GM19438 (cell line): ENCODE measurements around the gene LDAH.

Experiments
- ATAC-seq: cut with Tn5 transposase; IDR thresholded peaks from one replicate; pipeline ENCODE4 v1.9.1; 2021; ENCODE audit warnings: low read depth; ENCODE audit not compliant: unreplicated experiment

The LDAH gene

GRCh38 chr2:20657522-20658235, 165.2 kb downstream of the LDAH start:
- no peak for ATAC-seq

GRCh38 chr2:20656561-20656960, 166.3 kb downstream of the LDAH start:
- no peak for ATAC-seq

DNA sequence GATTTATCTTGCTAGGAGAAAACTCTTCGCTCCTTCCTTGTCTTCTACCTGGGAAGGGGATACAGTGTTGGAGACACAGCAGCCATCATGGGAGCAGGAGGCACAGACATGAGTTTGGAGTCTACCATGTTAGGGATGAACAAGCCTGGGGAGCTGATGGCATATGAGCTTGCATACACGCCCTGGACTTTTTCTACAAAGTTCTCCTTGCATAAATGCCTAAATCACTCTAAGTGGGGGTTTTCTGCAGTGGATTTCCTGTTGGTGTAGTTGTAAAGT, 168.4 kb downstream of the LDAH start:
- no peak for ATAC-seq

DNA sequence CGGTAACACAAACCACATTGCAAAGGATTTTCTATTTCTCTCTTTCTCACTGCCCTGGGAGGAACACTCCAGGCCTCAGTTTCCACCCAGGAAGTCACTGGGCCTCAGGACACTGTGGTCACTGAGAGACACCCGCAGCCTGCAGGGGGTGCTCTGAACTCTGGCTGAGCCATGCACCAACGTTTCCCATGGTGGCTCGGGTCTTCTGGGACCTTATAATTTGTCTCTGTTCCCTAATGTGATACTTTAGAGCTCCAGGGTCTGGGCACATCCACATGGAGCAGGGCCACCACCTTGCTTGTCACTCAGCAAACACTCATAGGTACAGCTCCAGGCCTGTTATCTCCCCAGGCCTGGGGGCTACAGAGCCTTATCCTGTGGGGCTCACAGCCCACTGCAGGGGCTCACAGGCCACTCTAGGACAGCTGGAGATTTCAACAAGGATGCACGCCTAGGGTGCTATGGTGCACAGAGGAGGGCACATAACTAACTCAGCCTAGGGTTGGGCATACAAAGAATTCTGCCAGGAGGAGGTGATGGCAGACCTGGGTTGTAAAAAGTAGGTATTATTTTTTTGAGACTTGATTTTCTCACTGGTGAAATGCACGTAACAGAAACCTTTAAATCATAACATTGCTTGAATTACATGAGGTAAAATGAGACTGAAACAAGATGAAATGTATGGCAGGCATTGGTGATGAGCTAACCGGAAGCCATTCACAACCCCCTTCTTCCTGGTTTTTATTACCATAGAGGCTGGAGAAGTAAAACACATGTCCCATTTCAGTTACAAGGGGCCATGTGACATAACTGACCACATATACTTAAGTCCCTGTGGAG, 169.0 kb downstream of the LDAH start:
- ATAC-seq, result no peak

- ATAC-seq, result no peak
Observed at GRCh38 chr2:20652673-20653575, 170.0 kb downstream of the LDAH start.

GRCh38 chr2:20652141-20652540, 170.8 kb downstream of the LDAH start:
- no peak for ATAC-seq

GRCh38 chr2:20651731-20652099, 171.2 kb downstream of the LDAH start:
- ATAC-seq, result no peak

DNA sequence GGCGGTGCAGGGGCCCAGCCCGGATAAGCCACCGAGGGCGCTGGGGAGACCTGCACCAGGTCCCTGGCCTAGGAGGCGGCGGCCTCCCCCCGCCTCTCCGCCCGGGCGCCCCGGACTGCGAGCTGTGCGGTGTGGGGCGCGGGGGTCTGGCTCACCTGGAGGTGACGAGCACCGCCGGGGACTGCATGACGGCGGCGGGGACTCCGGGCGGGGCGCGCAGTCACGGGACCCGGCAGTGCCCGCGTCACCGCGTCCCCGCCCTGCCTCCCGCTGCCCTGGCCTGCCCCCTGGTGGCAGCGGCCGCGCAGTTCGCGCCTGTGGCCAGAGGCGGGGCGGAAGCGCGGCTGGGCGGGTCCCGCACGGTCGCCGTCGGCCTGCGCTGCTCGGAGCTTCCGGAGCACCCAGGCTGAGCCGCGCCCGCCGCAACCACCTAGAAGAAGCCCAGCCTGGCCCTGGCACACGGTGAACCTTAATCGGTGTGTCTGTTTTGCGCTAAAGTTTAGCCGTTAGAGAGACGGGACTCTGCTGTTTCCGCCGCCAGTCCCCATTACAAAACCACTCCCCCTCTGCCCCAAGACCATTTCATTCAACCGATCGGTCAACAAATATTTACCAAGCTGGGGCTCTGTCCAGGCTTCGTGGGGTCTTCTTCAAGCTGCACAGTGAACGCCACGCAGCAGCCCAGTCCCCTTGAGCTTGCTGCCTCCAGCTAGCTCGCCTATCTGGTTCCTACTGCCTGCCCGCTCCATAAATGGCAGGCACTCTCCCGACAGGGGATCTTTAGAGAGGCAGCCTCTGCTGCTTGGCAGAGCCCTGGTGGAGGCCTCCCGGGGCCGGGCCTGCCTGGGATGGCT, 171.8 kb downstream of the LDAH start, which contains the start of gene HS1BP3:
Gene HS1BP3, minus strand, starts transcription at position 222 of the 854 bp plus-strand sequence. Its CDS starts 35 bp downstream, at position 187.
- peak; percentile 95 for ATAC-seq

DNA sequence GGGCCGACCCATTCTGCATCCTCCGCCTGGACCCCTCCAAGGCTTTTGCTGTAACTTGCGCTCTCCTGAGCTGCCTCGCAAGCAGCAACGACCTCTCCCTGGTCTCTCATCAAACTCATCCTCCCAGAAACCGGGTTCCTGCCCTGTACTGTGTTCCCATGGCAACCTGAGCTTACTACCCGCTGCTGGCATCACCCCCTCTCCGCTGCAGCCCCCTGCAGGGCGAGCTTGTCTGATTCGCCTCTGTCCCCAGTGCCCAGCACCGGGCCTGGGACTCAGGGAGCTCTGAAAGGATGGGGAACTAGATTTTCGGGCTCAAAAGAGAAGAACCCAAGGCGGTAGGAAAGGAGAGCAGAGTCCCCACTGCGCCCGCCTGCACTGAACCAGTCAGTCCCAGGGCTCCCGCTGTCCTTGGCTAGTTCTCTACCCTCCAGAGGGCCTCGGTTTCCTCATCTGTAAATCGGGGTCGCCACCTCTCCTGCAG, 172.5 kb downstream of the LDAH start:
- ATAC-seq, result peak; percentile 17

GRCh38 chr2:20649976-20650375, 172.9 kb downstream of the LDAH start:
- ATAC-seq, result no peak

DNA sequence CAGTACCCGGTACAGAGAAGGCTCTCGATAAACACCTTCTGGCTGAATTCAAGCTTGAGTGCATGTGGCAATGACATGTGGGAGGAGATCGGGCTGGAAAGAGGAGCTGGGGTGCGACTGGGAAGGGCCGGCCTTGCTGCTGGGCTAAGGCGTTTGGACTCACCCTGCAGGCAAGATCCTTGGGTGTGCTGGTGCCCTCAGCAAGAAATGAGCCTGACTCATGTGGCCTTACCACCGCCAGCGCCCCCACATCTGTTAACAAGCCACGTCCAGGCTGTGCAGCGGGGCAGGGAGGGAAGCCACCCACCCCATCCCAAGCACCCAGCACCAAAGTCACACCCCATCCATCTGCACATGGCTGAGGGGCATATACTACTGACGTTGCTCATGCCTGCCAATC, 173.3 kb downstream of the LDAH start:
- ATAC-seq, result no peak

- no peak for ATAC-seq
Observed at GRCh38 chr2:20648831-20649230, 174.1 kb downstream of the LDAH start.

DNA sequence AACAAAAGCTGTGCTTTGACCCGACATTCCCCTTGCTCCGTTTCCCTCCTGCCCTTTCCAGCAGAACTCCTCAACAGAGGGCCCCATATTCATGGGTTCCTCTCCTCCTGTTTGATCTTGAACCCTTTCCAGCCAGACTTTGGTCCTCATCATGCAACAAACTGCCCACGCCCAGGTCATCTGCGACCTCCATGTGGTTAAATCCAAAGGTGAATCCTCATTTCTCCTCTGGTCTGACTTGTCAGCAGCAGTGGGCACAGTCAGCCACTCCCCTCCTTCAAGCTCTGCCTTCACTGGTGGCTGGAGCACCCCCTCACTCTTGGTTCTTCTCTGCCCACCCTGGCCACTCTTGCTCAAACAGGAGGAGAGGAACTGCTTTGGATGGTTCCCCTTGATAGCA, 174.7 kb downstream of the LDAH start:
- no peak for ATAC-seq

GRCh38 chr2:20647738-20648137, 175.2 kb downstream of the LDAH start:
- no peak for ATAC-seq

DNA sequence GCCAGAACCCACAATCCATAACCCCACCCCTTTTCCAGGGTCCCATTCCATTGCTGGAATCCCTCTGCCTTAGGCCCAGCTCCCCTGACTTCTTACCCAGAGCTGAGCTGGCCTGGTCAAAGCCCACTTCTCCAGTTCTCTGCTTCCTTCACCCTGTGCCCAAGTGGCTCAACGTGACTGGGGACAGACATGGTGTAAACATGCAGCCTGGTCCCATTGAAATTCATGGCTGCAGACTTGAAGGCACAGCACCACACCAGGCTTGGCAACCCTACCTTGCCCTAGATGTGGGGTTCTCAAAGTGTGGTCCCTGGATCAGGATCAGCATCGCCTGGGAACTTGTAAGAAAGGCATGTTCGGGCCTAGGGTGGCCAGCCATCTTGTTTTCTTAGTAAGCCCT, 175.7 kb downstream of the LDAH start:
- no peak for ATAC-seq

- no peak for ATAC-seq
Observed at GRCh38 chr2:20646446-20646845, 176.5 kb downstream of the LDAH start.

DNA sequence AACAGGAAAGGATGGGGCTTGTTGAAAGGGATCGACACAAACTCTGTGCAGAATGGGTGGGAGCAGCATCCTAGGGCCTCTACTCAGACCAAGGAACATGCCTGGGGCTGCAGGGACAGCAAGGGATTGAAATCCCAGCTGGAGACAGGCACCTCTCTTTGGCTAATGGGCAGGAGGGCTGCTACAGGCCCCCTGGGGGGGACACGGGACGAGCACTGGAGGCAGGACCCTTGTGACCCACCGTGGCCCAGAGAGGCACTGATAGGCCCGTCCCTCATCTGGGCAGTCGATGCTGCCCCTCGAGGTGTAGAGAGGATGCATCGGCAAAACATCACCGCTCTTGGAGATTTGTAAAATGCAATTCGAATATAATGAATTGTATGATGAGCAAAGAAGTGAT, 177.1 kb downstream of the LDAH start:
- no peak for ATAC-seq

DNA sequence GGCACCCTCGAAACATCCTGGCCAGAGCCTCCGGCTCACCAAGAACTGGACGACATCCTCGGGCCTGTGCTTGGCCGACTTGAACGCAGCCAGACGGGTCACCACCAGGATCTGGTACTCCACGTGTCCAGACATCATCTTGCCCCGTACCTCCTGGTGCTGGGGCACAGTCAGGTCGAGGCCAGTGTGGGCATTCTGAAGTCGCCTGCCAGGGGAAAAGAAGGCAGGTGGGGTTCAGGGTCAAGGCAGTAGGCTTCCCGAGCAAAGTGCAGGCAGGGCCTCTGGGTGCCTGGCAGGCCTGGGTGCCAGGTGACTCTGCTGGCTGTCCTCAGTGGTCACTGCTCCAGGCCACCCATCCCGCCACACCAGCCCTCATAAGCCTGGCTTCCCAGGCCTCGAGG, 177.6 kb downstream of the LDAH start:
- no peak for ATAC-seq

GRCh38 chr2:20643826-20644225, 179.1 kb downstream of the LDAH start:
- ATAC-seq, result no peak

- ATAC-seq, result no peak
Observed at GRCh38 chr2:20643060-20643459, 179.8 kb downstream of the LDAH start.
